HepG2 (cell line): ENCODE data around the gene TRIP4. TPM values are rescaled to one million over a fixed set of nuclear protein-coding genes. Genes with fewer than 3 reads are reported as not detected.

Source experiments
- ATAC-seq: fragments of 200-7000 bp; cut with Tn5 transposase; 3 replicates; pipeline ENCODE4 v1.9.1; 2020; ENCODE audit warnings: mild to moderate bottlenecking, moderate library complexity
- BruUV-seq: library from RNA; stranded (reverse); fragments of 400-500 nt; replicated peaks from 2 replicates; lab custom pipeline; 2021; lab: Mats Ljungman, UMichigan
- CTCF ChIA-PET: fragments of 300-600 bp; formaldehyde crosslinking; extraction: SDS; loops from one replicate; lab custom pipeline; 2021; ENCODE audit warnings: low total read pairs, inconsistent platforms, low intra/inter-chr PET ratio; lab: Yijun Ruan, JAX
- POLR2A ChIA-PET: fragments of 350-600 bp; sonication (Branson Sonifier 250); formaldehyde crosslinking; loops from one replicate; lab custom pipeline; 2020; ENCODE audit warnings: antibody characterized with exemption, inconsistent platforms; lab: Yijun Ruan, JAX
- DNase-seq: peaks from one replicate; pipeline ENCODE4 v3.0.0-alpha.2; 2015; ENCODE audit warnings: low spot score
- FAIRE-seq: peaks from 3 replicates; lab custom pipeline; 2011; peaks lifted over from hg19 to GRCh38; lab: Jason Lieb, UNC
- H2AFZ ChIP-seq: one replicate; pipeline ENCODE4 v1.6.1; 2011; ENCODE audit warnings: low read length, inconsistent platforms
- H3K27ac ChIP-seq: fragments of 300-600 bp; 3 replicates; pipeline ENCODE4 v1.8.0; 2011; ENCODE audit warnings: mixed run types, mild to moderate bottlenecking, mixed read lengths, low read length, inconsistent platforms; ENCODE audit not compliant: insufficient read depth; ENCODE audit errors: extremely low read length
- H3K27me3 ChIP-seq, 2 experiments: fragments of 200-600 bp in 1 of 2; 2 replicates in 1 of 2; 3 replicates in 1 of 2; pipeline versions ENCODE4 v1.6.0 to v1.8.0; 2011; ENCODE audit warnings: low read length in 2 of 2, mild to moderate bottlenecking in 2 of 2, moderate library complexity in 2 of 2, inconsistent platforms in 1 of 2; ENCODE audit not compliant: insufficient read depth in 2 of 2, control insufficient read depth in 1 of 2
- H3K36me3 ChIP-seq, 2 experiments: fragments of 200-600 bp in 1 of 2; replicated peaks in 1 of 2; 2 replicates in 1 of 2; 3 replicates in 1 of 2; pipeline versions ENCODE4 v1.5.1 to v1.8.0; 2011; ENCODE audit warnings: low read length in 2 of 2, inconsistent platforms in 1 of 2; ENCODE audit not compliant: insufficient read depth in 2 of 2, control insufficient read depth in 1 of 2
- H3K4me1 ChIP-seq: 2 replicates; pipeline ENCODE4 v1.5.1; 2012; ENCODE audit warnings: low read length, inconsistent platforms; ENCODE audit not compliant: insufficient read depth
- H3K4me2 ChIP-seq: 2 replicates; pipeline ENCODE4 v1.6.0; 2011; ENCODE audit warnings: low read depth, low read length, inconsistent platforms
- H3K4me3 ChIP-seq, 3 experiments: fragments of 200-600 bp in 1 of 3; sonication (generic), shearing (Covaris generic) in 1 of 3; replicated peaks in 1 of 3; 2 replicates each; pipeline ENCODE4 v1.5.1; 2011 to 2016; ENCODE audit warnings: low read length in 3 of 3, inconsistent platforms in 2 of 3, low read depth in 2 of 3, mild to moderate bottlenecking in 2 of 3, control low read depth in 1 of 3, mixed read lengths in 1 of 3; ENCODE audit not compliant: insufficient read depth in 1 of 3
- H3K79me2 ChIP-seq: one replicate; pipeline ENCODE4 v1.6.1; 2011; ENCODE audit warnings: low read length, inconsistent platforms; ENCODE audit not compliant: insufficient read depth
- H3K9ac ChIP-seq: 2 replicates; pipeline ENCODE4 v1.6.0; 2011; ENCODE audit warnings: mild to moderate bottlenecking, low read depth, low read length, inconsistent platforms; ENCODE audit not compliant: insufficient read depth
- H3K9me3 ChIP-seq: 2 replicates; pipeline ENCODE4 v1.5.1; 2012; ENCODE audit warnings: mild to moderate bottlenecking, low read length
- H4K20me1 ChIP-seq: 2 replicates; pipeline ENCODE4 v1.6.0; 2011; ENCODE audit warnings: inconsistent platforms, mild to moderate bottlenecking, low read length, moderate library complexity; ENCODE audit not compliant: insufficient read depth
- ATAD3A ChIP-seq: sonication (generic); formaldehyde crosslinking; IDR thresholded peaks from 2 replicates; pipeline ENCODE4 v1.4.0; 2020; ENCODE audit warnings: missing genetic modification reagents
- CAMTA2 ChIP-seq: sonication (generic); formaldehyde crosslinking; IDR thresholded peaks from 2 replicates; pipeline ENCODE4 v1.4.0; 2020; ENCODE audit warnings: mild to moderate bottlenecking, missing genetic modification reagents, borderline replicate concordance
- DPF2 ChIP-seq: sonication (generic); formaldehyde crosslinking; IDR thresholded peaks from 2 replicates; pipeline ENCODE4 v1.4.0; 2020; ENCODE audit warnings: mild to moderate bottlenecking, low read depth, missing genetic modification reagents, borderline replicate concordance
- FIP1L1 ChIP-seq: fragments of 200-400 bp; formaldehyde crosslinking; IDR thresholded peaks from 2 replicates; pipeline ENCODE4 v1.6.1; 2018; ENCODE audit warnings: low read depth, mild to moderate bottlenecking, low read length, moderate library complexity, borderline replicate concordance; ENCODE audit not compliant: insufficient read depth
- FOXJ3 ChIP-seq: sonication (generic); formaldehyde crosslinking; IDR thresholded peaks from 2 replicates; pipeline ENCODE4 v1.4.0; 2020; ENCODE audit warnings: missing genetic modification reagents, mild to moderate bottlenecking, borderline replicate concordance
- HOXA3 ChIP-seq: sonication (generic); formaldehyde crosslinking; IDR thresholded peaks from 2 replicates; pipeline ENCODE4 v1.5.0; 2020; ENCODE audit warnings: missing genetic modification reagents
- TIGD3 ChIP-seq: sonication (generic); formaldehyde crosslinking; IDR thresholded peaks from 2 replicates; pipeline ENCODE4 v1.5.1; 2020; ENCODE audit warnings: mild to moderate bottlenecking, missing genetic modification reagents, borderline replicate concordance
- ZNF343 ChIP-seq: sonication (generic); formaldehyde crosslinking; IDR thresholded peaks from 2 replicates; pipeline ENCODE4 v1.4.0; 2020; ENCODE audit warnings: mild to moderate bottlenecking, missing genetic modification reagents
- ZNF350 ChIP-seq: sonication (generic); formaldehyde crosslinking; IDR thresholded peaks from 2 replicates; pipeline ENCODE4 v1.4.0; 2020; ENCODE audit warnings: mild to moderate bottlenecking, low read depth, missing genetic modification reagents, borderline replicate concordance
- ZNF607 ChIP-seq: sonication (generic); formaldehyde crosslinking; IDR thresholded peaks from 2 replicates; pipeline ENCODE4 v1.5.1; 2020; ENCODE audit warnings: missing genetic modification reagents, mild to moderate bottlenecking, borderline replicate concordance
- ZNF784 ChIP-seq: sonication (generic); formaldehyde crosslinking; IDR thresholded peaks from 2 replicates; pipeline ENCODE4 v1.5.1; 2020; ENCODE audit warnings: missing genetic modification reagents, mild to moderate bottlenecking, borderline replicate concordance
- ZSCAN30 ChIP-seq: sonication (generic); formaldehyde crosslinking; IDR thresholded peaks from 2 replicates; pipeline ENCODE4 v1.5.0; 2020; ENCODE audit warnings: mild to moderate bottlenecking, missing genetic modification reagents
- WGBS: methylation state at CpG from one replicate; pipeline ENCODE4 v1.1.6; 2017; ENCODE audit warnings: low lambda C conversion rate; 5-methylcytosine and 5-hydroxymethylcytosine counted together
- in situ Hi-C: cut with HindIII; loops from 2 replicates; pipeline ENCODE4 v1.10.0; 2017; ENCODE audit warnings: low pct_unique_long_range_greater_than_20kb; ENCODE audit not compliant: extremely low pct_ligation_motif_present
- intact Hi-C: fragments of 100-400 bp; cut with micrococcal nuclease; formaldehyde crosslinking; loops from one replicate; pipeline ENCODE4 v1.10.0; 2022; ENCODE audit not compliant: unreplicated experiment
- polyA plus RNA-seq, 8 experiments: library from polyadenylated mRNA; depleted of rRNA in 3 of 8; stranded (reverse) in 7 of 8; unstranded in 1 of 8; fragments of >200 nt; fragmentation: Illumina TruSeq in 4 of 8; extraction: Trizol in 4 of 8; gene quantifications; 2 replicates each; pipeline versions ENCODE4 v1.2.1 to v1.2.3, GENCODE V29; 2011 to 2016; ENCODE audit warnings: low read depth in 4 of 8, missing spikeins in 1 of 8, mixed read lengths in 1 of 8; ENCODE audit not compliant: insufficient read depth in 1 of 8
- total RNA-seq, 5 experiments: library from RNA; depleted of rRNA; stranded (reverse); fragments of >200 nt; fragmentation: Illumina TruSeq; extraction: Trizol; gene quantifications; 2 replicates each; pipeline ENCODE4 v1.2.3, GENCODE V29; 2016; ENCODE audit warnings: low read depth in 1 of 5
- TF ChIP-seq, protein P1 (sequence below): sonication (generic); formaldehyde crosslinking; IDR thresholded peaks from 2 replicates; pipeline ENCODE4 v1.4.0; 2020; ENCODE audit warnings: missing genetic modification reagents, borderline replicate concordance
- TF ChIP-seq, protein P2 (sequence below): sonication (generic); formaldehyde crosslinking; IDR thresholded peaks from 2 replicates; pipeline ENCODE4 v1.5.0; 2020; ENCODE audit warnings: mild to moderate bottlenecking, missing genetic modification reagents

TRIP4 gene
- total and polyA plus RNA-seq, 2 of the 13 experiments (the other 11 are each of a cell fraction or from before 2014, with no cell fraction given): 7.1 to 11.8 TPM

DNA sequence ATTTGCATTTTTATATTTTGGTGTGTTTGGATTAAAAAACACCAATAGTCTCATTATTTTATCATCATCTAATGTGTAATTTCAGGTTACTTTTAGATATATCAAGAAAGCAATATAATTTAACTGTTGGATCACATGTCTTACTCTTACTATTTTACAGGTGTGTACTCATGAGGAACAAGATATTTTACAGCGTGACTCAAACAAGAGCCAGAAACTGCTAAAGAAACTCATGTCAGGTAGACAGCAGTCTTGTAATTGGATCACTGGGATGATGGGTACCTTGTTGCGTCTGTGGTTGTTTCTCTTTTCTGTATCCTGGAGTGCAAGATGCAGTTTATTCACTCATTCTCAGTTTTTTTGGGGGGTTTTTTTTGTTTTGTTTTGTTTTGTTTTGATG lies 12.9 kb downstream of the TRIP4 start:
- intact Hi-C loops: no loop called here
- no peaks in the 10 kb centered on the region for H3K9me3 ChIP-seq
- FAIRE-seq: no peak
- H3K36me3 ChIP-seq: peaks cover 5 to 40% of the 10 kb centered on the region in 2 experiments
- no peak overlapping the region for H2AFZ ChIP-seq
- H3K27ac ChIP-seq: no peak overlapping the region
- no peak overlapping the region for H3K9ac ChIP-seq
- no peak for DNase-seq
- BruUV-seq: no TSS peak
- H3K4me3 ChIP-seq: no peak overlapping the region
- no peaks in the 10 kb centered on the region for H4K20me1 ChIP-seq
- in situ Hi-C loops: no loop called here
- ATAC-seq: no peak
- H3K4me2 ChIP-seq: no peak overlapping the region
- CTCF ChIA-PET: no interaction called here
- no peaks in the 10 kb centered on the region for H3K27me3 ChIP-seq
- H3K4me1 ChIP-seq: peaks cover 10% of the 10 kb centered on the region; the same call in 1 of the 2 replicates
- no peaks in the 10 kb centered on the region for H3K79me2 ChIP-seq
- 98% methylated on average over 2 of the region's 2 CpGs for WGBS
- POLR2A ChIA-PET: no interaction called here
- TF ChIP-seq HOXA3 (CRISPR knock-in tag): no peak
- TF ChIP-seq, protein P1, sequence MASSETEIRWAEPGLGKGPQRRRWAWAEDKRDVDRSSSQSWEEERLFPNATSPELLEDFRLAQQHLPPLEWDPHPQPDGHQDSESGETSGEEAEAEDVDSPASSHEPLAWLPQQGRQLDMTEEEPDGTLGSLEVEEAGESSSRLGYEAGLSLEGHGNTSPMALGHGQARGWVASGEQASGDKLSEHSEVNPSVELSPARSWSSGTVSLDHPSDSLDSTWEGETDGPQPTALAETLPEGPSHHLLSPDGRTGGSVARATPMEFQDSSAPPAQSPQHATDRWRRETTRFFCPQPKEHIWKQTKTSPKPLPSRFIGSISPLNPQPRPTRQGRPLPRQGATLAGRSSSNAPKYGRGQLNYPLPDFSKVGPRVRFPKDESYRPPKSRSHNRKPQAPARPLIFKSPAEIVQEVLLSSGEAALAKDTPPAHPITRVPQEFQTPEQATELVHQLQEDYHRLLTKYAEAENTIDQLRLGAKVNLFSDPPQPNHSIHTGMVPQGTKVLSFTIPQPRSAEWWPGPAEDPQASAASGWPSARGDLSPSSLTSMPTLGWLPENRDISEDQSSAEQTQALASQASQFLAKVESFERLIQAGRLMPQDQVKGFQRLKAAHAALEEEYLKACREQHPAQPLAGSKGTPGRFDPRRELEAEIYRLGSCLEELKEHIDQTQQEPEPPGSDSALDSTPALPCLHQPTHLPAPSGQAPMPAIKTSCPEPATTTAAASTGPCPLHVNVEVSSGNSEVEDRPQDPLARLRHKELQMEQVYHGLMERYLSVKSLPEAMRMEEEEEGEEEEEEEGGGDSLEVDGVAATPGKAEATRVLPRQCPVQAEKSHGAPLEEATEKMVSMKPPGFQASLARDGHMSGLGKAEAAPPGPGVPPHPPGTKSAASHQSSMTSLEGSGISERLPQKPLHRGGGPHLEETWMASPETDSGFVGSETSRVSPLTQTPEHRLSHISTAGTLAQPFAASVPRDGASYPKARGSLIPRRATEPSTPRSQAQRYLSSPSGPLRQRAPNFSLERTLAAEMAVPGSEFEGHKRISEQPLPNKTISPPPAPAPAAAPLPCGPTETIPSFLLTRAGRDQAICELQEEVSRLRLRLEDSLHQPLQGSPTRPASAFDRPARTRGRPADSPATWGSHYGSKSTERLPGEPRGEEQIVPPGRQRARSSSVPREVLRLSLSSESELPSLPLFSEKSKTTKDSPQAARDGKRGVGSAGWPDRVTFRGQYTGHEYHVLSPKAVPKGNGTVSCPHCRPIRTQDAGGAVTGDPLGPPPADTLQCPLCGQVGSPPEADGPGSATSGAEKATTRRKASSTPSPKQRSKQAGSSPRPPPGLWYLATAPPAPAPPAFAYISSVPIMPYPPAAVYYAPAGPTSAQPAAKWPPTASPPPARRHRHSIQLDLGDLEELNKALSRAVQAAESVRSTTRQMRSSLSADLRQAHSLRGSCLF: no peak
- no peak for TF ChIP-seq ZSCAN30
- TF ChIP-seq TIGD3: no peak
- no peak for TF ChIP-seq CAMTA2 (CRISPR knock-in tag)
- no peak for TF ChIP-seq FOXJ3 (CRISPR knock-in tag)
- TF ChIP-seq ATAD3A (CRISPR knock-in tag): no peak
- TF ChIP-seq ZNF343 (CRISPR knock-in tag): no peak
- TF ChIP-seq, protein P2, sequence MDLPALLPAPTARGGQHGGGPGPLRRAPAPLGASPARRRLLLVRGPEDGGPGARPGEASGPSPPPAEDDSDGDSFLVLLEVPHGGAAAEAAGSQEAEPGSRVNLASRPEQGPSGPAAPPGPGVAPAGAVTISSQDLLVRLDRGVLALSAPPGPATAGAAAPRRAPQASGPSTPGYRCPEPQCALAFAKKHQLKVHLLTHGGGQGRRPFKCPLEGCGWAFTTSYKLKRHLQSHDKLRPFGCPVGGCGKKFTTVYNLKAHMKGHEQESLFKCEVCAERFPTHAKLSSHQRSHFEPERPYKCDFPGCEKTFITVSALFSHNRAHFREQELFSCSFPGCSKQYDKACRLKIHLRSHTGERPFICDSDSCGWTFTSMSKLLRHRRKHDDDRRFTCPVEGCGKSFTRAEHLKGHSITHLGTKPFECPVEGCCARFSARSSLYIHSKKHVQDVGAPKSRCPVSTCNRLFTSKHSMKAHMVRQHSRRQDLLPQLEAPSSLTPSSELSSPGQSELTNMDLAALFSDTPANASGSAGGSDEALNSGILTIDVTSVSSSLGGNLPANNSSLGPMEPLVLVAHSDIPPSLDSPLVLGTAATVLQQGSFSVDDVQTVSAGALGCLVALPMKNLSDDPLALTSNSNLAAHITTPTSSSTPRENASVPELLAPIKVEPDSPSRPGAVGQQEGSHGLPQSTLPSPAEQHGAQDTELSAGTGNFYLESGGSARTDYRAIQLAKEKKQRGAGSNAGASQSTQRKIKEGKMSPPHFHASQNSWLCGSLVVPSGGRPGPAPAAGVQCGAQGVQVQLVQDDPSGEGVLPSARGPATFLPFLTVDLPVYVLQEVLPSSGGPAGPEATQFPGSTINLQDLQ (CRISPR knock-in tag): no peak
- no peak for TF ChIP-seq DPF2
- TF ChIP-seq ZNF607: no peak
- no peak for TF ChIP-seq ZNF350 (CRISPR knock-in tag)
- no peak for TF ChIP-seq ZNF784 (CRISPR knock-in tag)
- TF ChIP-seq FIP1L1: no peak
